GM12872 (cell line): ENCODE data around the gene GULP1.

Experiments used
- CTCF ChIP-seq: IDR thresholded peaks from 3 replicates; pipeline ENCODE4 v1.5.1; 2011; ENCODE audit warnings: low read depth, mild to moderate bottlenecking, low read length, moderate library complexity; ENCODE audit not compliant: insufficient read depth

Gene GULP1

GRCh38 chr2:188307850-188308283 is 16.2 kb downstream of the GULP1 start:
- no peak for TF ChIP-seq CTCF

- TF ChIP-seq CTCF = no peak
Observed at GRCh38 chr2:188308483-188308882, 16.8 kb downstream of the GULP1 start.

GRCh38 chr2:188309364-188309763 is 17.7 kb downstream of the GULP1 start:
- TF ChIP-seq CTCF = no peak

- no peak for TF ChIP-seq CTCF
Observed at GRCh38 chr2:188314314-188315054, 22.8 kb downstream of the GULP1 start.

- TF ChIP-seq CTCF = no peak
Observed at GRCh38 chr2:188315750-188316149, 24.1 kb downstream of the GULP1 start.

- TF ChIP-seq CTCF = no peak
Observed at GRCh38 chr2:188316342-188316741, 24.7 kb downstream of the GULP1 start.

GRCh38 chr2:188316791-188317423 is 25.2 kb downstream of the GULP1 start:
- TF ChIP-seq CTCF = no peak
